Ureter (tissue), 1 donor: ENCODE results near the gene ELF5. TPM values are rescaled to one million over a fixed set of nuclear protein-coding genes. Genes with fewer than 3 reads are reported as not detected.

Experiments
- total RNA-seq: library from RNA; stranded (reverse); gene quantifications from one replicate; pipeline ENCODE4 v1.2.4, GENCODE V29; 2023
- donor health status: DM: yes; HTN: yes; CAD: no.

ELF5 gene
- total RNA-seq, 1 donor from 2014 or later, result 70.3 TPM

Other genes with a start within 250 kb of the ELF5 start
- gene ABTB2, start 155.8 kb downstream of the ELF5 start, total RNA-seq, result 4.7 TPM
- 135 TPM for gene CAT, start 74.9 kb downstream of the ELF5 start, total RNA-seq
- 309 TPM for gene EHF, start 107.3 kb upstream of the ELF5 start, total RNA-seq